HepG2 (cell line): Measurements from ENCODE around the gene CASZ1. TPM values are rescaled to one million over a fixed set of nuclear protein-coding genes. Genes with fewer than 3 reads are reported as not detected.

Experiments
- ATAC-seq: fragments of 200-7000 bp; cut with Tn5 transposase; 3 replicates; pipeline ENCODE4 v1.9.1; 2020; ENCODE audit warnings: mild to moderate bottlenecking, moderate library complexity
- BruUV-seq: library from RNA; stranded (reverse); fragments of 400-500 nt; replicated peaks from 2 replicates; lab custom pipeline; 2021; lab: Mats Ljungman, UMichigan
- CTCF ChIA-PET: fragments of 300-600 bp; formaldehyde crosslinking; extraction: SDS; loops from one replicate; lab custom pipeline; 2021; ENCODE audit warnings: low total read pairs, inconsistent platforms, low intra/inter-chr PET ratio; lab: Yijun Ruan, JAX
- POLR2A ChIA-PET: fragments of 350-600 bp; sonication (Branson Sonifier 250); formaldehyde crosslinking; loops from one replicate; lab custom pipeline; 2020; ENCODE audit warnings: antibody characterized with exemption, inconsistent platforms; lab: Yijun Ruan, JAX
- DNase-seq: peaks from one replicate; pipeline ENCODE4 v3.0.0-alpha.2; 2015; ENCODE audit warnings: low spot score
- FAIRE-seq: peaks from 3 replicates; lab custom pipeline; 2011; peaks lifted over from hg19 to GRCh38; lab: Jason Lieb, UNC
- H2AFZ ChIP-seq: one replicate; pipeline ENCODE4 v1.6.1; 2011; ENCODE audit warnings: low read length, inconsistent platforms
- H3K27ac ChIP-seq: fragments of 300-600 bp; 3 replicates; pipeline ENCODE4 v1.8.0; 2011; ENCODE audit warnings: mixed run types, mild to moderate bottlenecking, mixed read lengths, low read length, inconsistent platforms; ENCODE audit not compliant: insufficient read depth; ENCODE audit errors: extremely low read length
- H3K27me3 ChIP-seq, 2 experiments: fragments of 200-600 bp in 1 of 2; 2 replicates in 1 of 2; 3 replicates in 1 of 2; pipeline versions ENCODE4 v1.6.0 to v1.8.0; 2011; ENCODE audit warnings: low read length in 2 of 2, mild to moderate bottlenecking in 2 of 2, moderate library complexity in 2 of 2, inconsistent platforms in 1 of 2; ENCODE audit not compliant: insufficient read depth in 2 of 2, control insufficient read depth in 1 of 2
- H3K36me3 ChIP-seq, 2 experiments: fragments of 200-600 bp in 1 of 2; replicated peaks in 1 of 2; 2 replicates in 1 of 2; 3 replicates in 1 of 2; pipeline versions ENCODE4 v1.5.1 to v1.8.0; 2011; ENCODE audit warnings: low read length in 2 of 2, inconsistent platforms in 1 of 2; ENCODE audit not compliant: insufficient read depth in 2 of 2, control insufficient read depth in 1 of 2
- H3K4me1 ChIP-seq: 2 replicates; pipeline ENCODE4 v1.5.1; 2012; ENCODE audit warnings: low read length, inconsistent platforms; ENCODE audit not compliant: insufficient read depth
- H3K4me2 ChIP-seq: 2 replicates; pipeline ENCODE4 v1.6.0; 2011; ENCODE audit warnings: low read depth, low read length, inconsistent platforms
- H3K4me3 ChIP-seq, 3 experiments: fragments of 200-600 bp in 1 of 3; sonication (generic), shearing (Covaris generic) in 1 of 3; replicated peaks in 1 of 3; 2 replicates each; pipeline ENCODE4 v1.5.1; 2011 to 2016; ENCODE audit warnings: low read length in 3 of 3, inconsistent platforms in 2 of 3, low read depth in 2 of 3, mild to moderate bottlenecking in 2 of 3, control low read depth in 1 of 3, mixed read lengths in 1 of 3; ENCODE audit not compliant: insufficient read depth in 1 of 3
- H3K79me2 ChIP-seq: one replicate; pipeline ENCODE4 v1.6.1; 2011; ENCODE audit warnings: low read length, inconsistent platforms; ENCODE audit not compliant: insufficient read depth
- H3K9ac ChIP-seq: 2 replicates; pipeline ENCODE4 v1.6.0; 2011; ENCODE audit warnings: mild to moderate bottlenecking, low read depth, low read length, inconsistent platforms; ENCODE audit not compliant: insufficient read depth
- H3K9me3 ChIP-seq: 2 replicates; pipeline ENCODE4 v1.5.1; 2012; ENCODE audit warnings: mild to moderate bottlenecking, low read length
- H4K20me1 ChIP-seq: 2 replicates; pipeline ENCODE4 v1.6.0; 2011; ENCODE audit warnings: inconsistent platforms, mild to moderate bottlenecking, low read length, moderate library complexity; ENCODE audit not compliant: insufficient read depth
- ATRX ChIP-seq: sonication (generic); formaldehyde crosslinking; IDR thresholded peaks from 2 replicates; pipeline ENCODE4 v1.4.0; 2020; ENCODE audit warnings: missing genetic modification reagents, borderline replicate concordance
- EEA1 ChIP-seq: sonication (generic); formaldehyde crosslinking; IDR thresholded peaks from 2 replicates; pipeline ENCODE4 v1.5.1; 2020; ENCODE audit warnings: mild to moderate bottlenecking, missing genetic modification reagents, borderline replicate concordance
- GPBP1L1 ChIP-seq: sonication (generic); formaldehyde crosslinking; IDR thresholded peaks from 2 replicates; pipeline ENCODE4 v1.5.0; 2020; ENCODE audit warnings: mild to moderate bottlenecking, missing genetic modification reagents
- HIVEP1 ChIP-seq: sonication (generic); formaldehyde crosslinking; IDR thresholded peaks from 2 replicates; pipeline ENCODE4 v1.4.0; 2020; ENCODE audit warnings: mild to moderate bottlenecking, missing genetic modification reagents
- NR2F2 ChIP-seq: IDR thresholded peaks from 2 replicates; pipeline ENCODE4 v1.6.1; 2012; ENCODE audit warnings: low read depth, inconsistent platforms, borderline replicate concordance
- RXRA ChIP-seq: sonication (generic); formaldehyde crosslinking; IDR thresholded peaks from 2 replicates; pipeline ENCODE4 v1.5.1; 2020; ENCODE audit warnings: missing genetic modification reagents
- SATB2 ChIP-seq: sonication (generic); formaldehyde crosslinking; IDR thresholded peaks from 2 replicates; pipeline ENCODE4 v1.5.0; 2020; ENCODE audit warnings: missing genetic modification reagents
- SKI ChIP-seq: fragments of 450-650 bp; IDR thresholded peaks from one replicate; pipeline ENCODE4 v1.6.1; 2018; ENCODE audit warnings: mild to moderate bottlenecking; ENCODE audit not compliant: partially characterized antibody
- SRY ChIP-seq: sonication (generic); formaldehyde crosslinking; IDR thresholded peaks from 2 replicates; pipeline ENCODE4 v1.8.0; 2022; ENCODE audit warnings: mild to moderate bottlenecking, missing genetic modification reagents
- SSRP1 ChIP-seq: IDR thresholded peaks from 2 replicates; pipeline ENCODE4 v1.6.1; 2016; ENCODE audit warnings: control low read depth
- SYNCRIP ChIP-seq: fragments of 200-400 bp; formaldehyde crosslinking; IDR thresholded peaks from 2 replicates; pipeline ENCODE4 v1.6.1; 2018; ENCODE audit warnings: mild to moderate bottlenecking, low read depth, low read length; ENCODE audit not compliant: insufficient read depth
- ZBTB3 ChIP-seq: sonication (generic); formaldehyde crosslinking; IDR thresholded peaks from 2 replicates; pipeline ENCODE4 v1.4.0; 2020; ENCODE audit warnings: low read depth, mild to moderate bottlenecking, moderate library complexity, missing genetic modification reagents, borderline replicate concordance
- ZMAT5 ChIP-seq: sonication (generic); formaldehyde crosslinking; IDR thresholded peaks from 2 replicates; pipeline ENCODE4 v1.5.0; 2020; ENCODE audit warnings: mild to moderate bottlenecking, low read depth, missing genetic modification reagents, borderline replicate concordance
- ZNF260 ChIP-seq: sonication (generic); formaldehyde crosslinking; IDR thresholded peaks from 2 replicates; pipeline ENCODE4 v1.4.0; 2020; ENCODE audit warnings: missing genetic modification reagents, low read depth, mild to moderate bottlenecking, borderline replicate concordance
- ZNF30 ChIP-seq: sonication (generic); formaldehyde crosslinking; IDR thresholded peaks from 2 replicates; pipeline ENCODE4 v1.5.0; 2020; ENCODE audit warnings: mild to moderate bottlenecking, missing genetic modification reagents
- ZNF598 ChIP-seq: sonication (generic); formaldehyde crosslinking; IDR thresholded peaks from 2 replicates; pipeline ENCODE4 v1.5.1; 2020; ENCODE audit warnings: mild to moderate bottlenecking, missing genetic modification reagents, borderline replicate concordance
- ZNF709 ChIP-seq: sonication (generic); formaldehyde crosslinking; IDR thresholded peaks from 2 replicates; pipeline ENCODE4 v1.5.0; 2020; ENCODE audit warnings: mild to moderate bottlenecking, missing genetic modification reagents
- ZNF773 ChIP-seq: sonication (generic); formaldehyde crosslinking; IDR thresholded peaks from 2 replicates; pipeline ENCODE4 v1.4.0; 2020; ENCODE audit warnings: missing genetic modification reagents, borderline replicate concordance
- ZSCAN29 ChIP-seq: sonication (generic); formaldehyde crosslinking; conservative IDR thresholded peaks from 2 replicates; pipeline ENCODE4 v1.4.0; 2020; ENCODE audit warnings: mild to moderate bottlenecking, missing genetic modification reagents
- WGBS: methylation state at CpG from one replicate; pipeline ENCODE4 v1.1.6; 2017; ENCODE audit warnings: low lambda C conversion rate; 5-methylcytosine and 5-hydroxymethylcytosine counted together
- in situ Hi-C: cut with HindIII; loops from 2 replicates; pipeline ENCODE4 v1.10.0; 2017; ENCODE audit warnings: low pct_unique_long_range_greater_than_20kb; ENCODE audit not compliant: extremely low pct_ligation_motif_present
- intact Hi-C: fragments of 100-400 bp; cut with micrococcal nuclease; formaldehyde crosslinking; loops from one replicate; pipeline ENCODE4 v1.10.0; 2022; ENCODE audit not compliant: unreplicated experiment
- polyA plus RNA-seq, 8 experiments: library from polyadenylated mRNA; depleted of rRNA in 3 of 8; stranded (reverse) in 7 of 8; unstranded in 1 of 8; fragments of >200 nt; fragmentation: Illumina TruSeq in 4 of 8; extraction: Trizol in 4 of 8; gene quantifications; 2 replicates each; pipeline versions ENCODE4 v1.2.1 to v1.2.3, GENCODE V29; 2011 to 2016; ENCODE audit warnings: low read depth in 4 of 8, missing spikeins in 1 of 8, mixed read lengths in 1 of 8; ENCODE audit not compliant: insufficient read depth in 1 of 8
- total RNA-seq, 5 experiments: library from RNA; depleted of rRNA; stranded (reverse); fragments of >200 nt; fragmentation: Illumina TruSeq; extraction: Trizol; gene quantifications; 2 replicates each; pipeline ENCODE4 v1.2.3, GENCODE V29; 2016; ENCODE audit warnings: low read depth in 1 of 5
- TF ChIP-seq, protein P1 (sequence below): sonication (generic); formaldehyde crosslinking; IDR thresholded peaks from 2 replicates; pipeline ENCODE4 v1.4.0; 2020; ENCODE audit warnings: missing genetic modification reagents

Gene CASZ1
- total and polyA plus RNA-seq, 2 of the 13 experiments (the other 11 are each of a cell fraction or from before 2014, with no cell fraction given): 1.9 to 3.7 TPM

DNA sequence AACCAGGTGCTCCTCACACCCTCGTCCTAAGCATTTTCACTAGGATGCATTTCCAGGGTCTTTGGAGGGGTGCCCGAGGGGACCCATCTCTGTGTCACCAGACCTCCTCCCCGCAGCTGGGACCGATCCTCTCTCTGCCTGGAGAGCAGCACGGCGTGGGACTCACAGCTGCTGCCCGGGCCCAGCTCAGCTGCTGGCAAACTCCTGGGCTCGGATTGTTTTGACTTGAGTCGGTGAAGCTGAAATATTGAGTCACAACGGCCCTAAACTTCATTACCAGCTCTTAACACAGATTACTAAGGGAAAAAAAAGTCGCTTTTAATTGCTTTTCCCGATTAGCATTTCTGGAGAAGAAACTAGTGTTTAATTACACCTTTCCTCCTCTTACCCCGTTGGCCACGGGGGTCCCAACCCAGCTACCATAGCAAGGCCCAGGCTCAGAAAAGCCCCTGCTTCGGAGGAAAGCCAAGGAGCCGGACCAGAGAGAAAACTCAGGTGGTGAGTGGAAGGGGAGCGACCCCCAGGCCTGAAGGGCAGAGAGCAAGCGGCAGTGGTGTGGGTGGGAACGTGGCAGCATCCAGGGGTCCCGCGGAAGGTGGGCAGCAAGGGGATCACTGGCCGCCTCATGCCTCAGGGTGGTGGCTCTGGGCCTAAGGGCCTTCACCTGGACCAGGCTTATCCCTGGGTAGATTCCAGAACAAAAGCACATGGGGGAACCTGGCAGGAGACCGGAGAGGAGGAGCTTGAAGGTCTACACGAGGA is 41.7 kb downstream of the CASZ1 start:
- Histone ChIP-seq H4K20me1 (no peaks in the 10 kb centered on the region), H3K36me3 (no peaks in the 10 kb centered on the region), H3K27me3 (peaks cover 7 to 44% of the 10 kb centered on the region in 2 experiments), H3K9me3 (no peaks in the 10 kb centered on the region), H3K27ac (no peak overlapping the region), H3K4me2 (no peak overlapping the region), H2AFZ (no peak overlapping the region), H3K79me2 (no peaks in the 10 kb centered on the region), H3K4me3 (no peak overlapping the region), H3K4me1 (peaks cover 11% of the 10 kb centered on the region), H3K9ac (no peak overlapping the region)
- 47% methylated on average over 22 of the region's 24 CpGs for WGBS
- POLR2A ChIA-PET: no interaction called here
- CTCF ChIA-PET: no interaction called here
- intact Hi-C loops (no loop called here), in situ Hi-C loops (no loop called here)
- ATAC-seq: no peak
- no peak for FAIRE-seq
- BruUV-seq: no TSS peak
- DNase-seq: no peak
- no peak for TF ChIP-seq SATB2 (CRISPR knock-in tag)
- no peak for TF ChIP-seq ZNF30
- TF ChIP-seq ZMAT5: no peak
- TF ChIP-seq NR2F2: no peak
- TF ChIP-seq ZNF773 (CRISPR knock-in tag): no peak
- no peak for TF ChIP-seq ZNF709 (CRISPR knock-in tag)
- TF ChIP-seq SRY (CRISPR knock-in tag): no peak
- no peak for TF ChIP-seq ZBTB3 (CRISPR knock-in tag)
- no peak for TF ChIP-seq SYNCRIP
- TF ChIP-seq HIVEP1 (CRISPR knock-in tag): no peak
- no peak for TF ChIP-seq ZNF260 (CRISPR knock-in tag)
- no peak for TF ChIP-seq GPBP1L1 (CRISPR knock-in tag)
- no peak for TF ChIP-seq ZSCAN29 (CRISPR knock-in tag)
- TF ChIP-seq, protein P1, sequence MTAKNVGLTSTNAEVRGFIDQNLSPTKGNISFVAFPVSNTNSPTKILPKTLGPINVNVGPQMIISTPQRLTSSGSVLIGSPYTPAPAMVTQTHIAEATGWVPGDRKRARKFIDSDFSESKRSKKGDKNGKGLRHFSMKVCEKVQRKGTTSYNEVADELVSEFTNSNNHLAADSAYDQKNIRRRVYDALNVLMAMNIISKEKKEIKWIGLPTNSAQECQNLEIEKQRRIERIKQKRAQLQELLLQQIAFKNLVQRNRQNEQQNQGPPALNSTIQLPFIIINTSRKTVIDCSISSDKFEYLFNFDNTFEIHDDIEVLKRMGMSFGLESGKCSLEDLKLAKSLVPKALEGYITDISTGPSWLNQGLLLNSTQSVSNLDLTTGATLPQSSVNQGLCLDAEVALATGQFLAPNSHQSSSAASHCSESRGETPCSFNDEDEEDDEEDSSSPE (CRISPR knock-in tag): no peak
- TF ChIP-seq ZNF598 (CRISPR knock-in tag): no peak
- no peak for TF ChIP-seq ATRX (CRISPR knock-in tag)
- no peak for TF ChIP-seq EEA1 (CRISPR knock-in tag)
- TF ChIP-seq RXRA (CRISPR knock-in tag): no peak
- no peak for TF ChIP-seq SSRP1 (CRISPR knock-in tag)
- no peak for TF ChIP-seq SKI
